ENCODE results near the gene BTBD9. TPM values are rescaled to one million over a fixed set of nuclear protein-coding genes. Genes with fewer than 3 reads are reported as not detected.

Gene BTBD9
- total RNA-seq, 1 donor from 2014 or later: 24.1 TPM

DNA sequence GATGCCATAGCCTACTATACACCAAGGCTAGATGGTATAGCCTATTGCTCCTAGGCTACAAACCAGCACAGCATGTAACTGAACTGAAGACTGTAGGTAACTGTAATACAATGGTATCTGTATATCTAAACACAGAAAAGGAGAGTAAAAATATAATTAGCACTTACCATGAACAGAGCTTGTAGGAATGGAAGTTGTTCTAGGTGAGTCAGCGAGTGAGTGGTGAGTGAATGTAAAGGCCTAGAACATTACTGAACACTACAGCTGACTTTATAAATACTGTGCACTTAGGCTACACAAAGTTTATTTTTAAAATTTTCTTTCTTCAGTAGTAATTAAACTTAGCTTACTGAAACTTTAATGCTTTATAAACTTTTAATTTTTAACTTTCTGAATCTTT lies 129.5 kb downstream of the BTBD9 start:
- no peak overlapping the region for H3K4me3 ChIP-seq
- TF ChIP-seq, protein P1, sequence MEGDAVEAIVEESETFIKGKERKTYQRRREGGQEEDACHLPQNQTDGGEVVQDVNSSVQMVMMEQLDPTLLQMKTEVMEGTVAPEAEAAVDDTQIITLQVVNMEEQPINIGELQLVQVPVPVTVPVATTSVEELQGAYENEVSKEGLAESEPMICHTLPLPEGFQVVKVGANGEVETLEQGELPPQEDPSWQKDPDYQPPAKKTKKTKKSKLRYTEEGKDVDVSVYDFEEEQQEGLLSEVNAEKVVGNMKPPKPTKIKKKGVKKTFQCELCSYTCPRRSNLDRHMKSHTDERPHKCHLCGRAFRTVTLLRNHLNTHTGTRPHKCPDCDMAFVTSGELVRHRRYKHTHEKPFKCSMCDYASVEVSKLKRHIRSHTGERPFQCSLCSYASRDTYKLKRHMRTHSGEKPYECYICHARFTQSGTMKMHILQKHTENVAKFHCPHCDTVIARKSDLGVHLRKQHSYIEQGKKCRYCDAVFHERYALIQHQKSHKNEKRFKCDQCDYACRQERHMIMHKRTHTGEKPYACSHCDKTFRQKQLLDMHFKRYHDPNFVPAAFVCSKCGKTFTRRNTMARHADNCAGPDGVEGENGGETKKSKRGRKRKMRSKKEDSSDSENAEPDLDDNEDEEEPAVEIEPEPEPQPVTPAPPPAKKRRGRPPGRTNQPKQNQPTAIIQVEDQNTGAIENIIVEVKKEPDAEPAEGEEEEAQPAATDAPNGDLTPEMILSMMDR (IDR thresholded peaks at IDR 0.05): no peak
- no peak for TF ChIP-seq POLR2AphosphoS5 (IDR thresholded peaks at IDR 0.05; ENCODE audit: insufficient read depth in 1 of 2, low read depth in 1 of 2)
- no peak for TF ChIP-seq POLR2A (IDR thresholded peaks at IDR 0.05)
- no peak for DNase-seq (ENCODE audit: extremely low spot score in 2 of 2)
- H3K36me3 ChIP-seq: no peaks in the 10 kb centered on the region
- no peaks in the 10 kb centered on the region for H3K27me3 ChIP-seq
- H3K4me1 ChIP-seq: no peaks in the 10 kb centered on the region
- no peak overlapping the region for H3K27ac ChIP-seq
- H3K9me3 ChIP-seq: no peaks in the 10 kb centered on the region
- intact Hi-C loops (cut with DNase I): no loop called here

DNA sequence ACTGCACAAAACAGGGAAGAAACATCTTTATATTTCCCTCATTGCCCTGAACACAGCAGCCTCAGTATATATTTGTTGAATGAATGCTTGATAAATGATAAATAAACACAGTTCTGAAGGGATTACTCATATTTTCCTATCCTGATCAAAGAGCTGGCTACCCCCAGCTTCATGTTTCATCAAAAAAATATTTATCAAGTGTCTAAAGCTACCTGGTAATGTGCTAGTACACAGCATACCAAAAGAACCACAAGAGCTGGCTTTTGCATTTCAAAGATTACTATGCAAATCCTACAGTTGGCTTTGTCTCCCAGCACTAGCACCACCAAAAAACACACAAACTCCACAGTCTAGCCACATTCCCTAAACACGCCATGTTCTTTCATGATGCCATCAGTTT lies 130.0 kb downstream of the BTBD9 start:
- Histone ChIP-seq H3K27me3 (no peaks in the 10 kb centered on the region), H3K9me3 (no peaks in the 10 kb centered on the region), H3K36me3 (no peaks in the 10 kb centered on the region), H3K4me3 (no peak overlapping the region), H3K27ac (no peak overlapping the region), H3K4me1 (no peaks in the 10 kb centered on the region)
- TF ChIP-seq, protein P1 (IDR thresholded peaks at IDR 0.05): no peak
- TF ChIP-seq POLR2A (IDR thresholded peaks at IDR 0.05) (no peak), POLR2AphosphoS5 (IDR thresholded peaks at IDR 0.05; ENCODE audit: insufficient read depth in 1 of 2, low read depth in 1 of 2) (no peak)
- no peak for DNase-seq (ENCODE audit: extremely low spot score in 2 of 2)
- intact Hi-C loops (cut with DNase I): no loop called here

DNA sequence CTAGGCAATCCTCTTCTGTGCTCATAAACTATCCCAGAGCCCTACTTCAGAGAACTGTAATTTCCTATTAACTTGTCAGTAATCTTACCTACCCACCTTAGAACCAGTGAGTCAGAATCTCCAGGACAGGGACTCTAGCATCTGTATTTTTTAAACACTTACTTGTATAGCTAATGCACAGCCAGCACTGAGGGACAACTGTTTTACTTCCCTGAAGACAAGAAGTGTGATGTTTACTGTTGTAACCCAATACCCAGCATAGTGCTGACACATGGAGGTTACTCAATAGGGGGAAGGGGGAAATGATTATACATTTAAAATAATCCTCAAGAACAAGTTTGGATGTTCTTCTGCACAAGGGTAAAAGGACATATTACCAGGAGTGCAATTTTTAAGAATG lies 130.8 kb downstream of the BTBD9 start:
- no peaks in the 10 kb centered on the region for H3K9me3 ChIP-seq
- H3K27ac ChIP-seq: no peak overlapping the region
- intact Hi-C loops (cut with DNase I): no loop called here
- no peak overlapping the region for H3K4me3 ChIP-seq
- DNase-seq (ENCODE audit: extremely low spot score in 2 of 2): no peak
- H3K36me3 ChIP-seq: no peaks in the 10 kb centered on the region
- TF ChIP-seq, protein P1 (IDR thresholded peaks at IDR 0.05): no peak
- no peak for TF ChIP-seq POLR2A (IDR thresholded peaks at IDR 0.05)
- TF ChIP-seq POLR2AphosphoS5 (IDR thresholded peaks at IDR 0.05; ENCODE audit: insufficient read depth in 1 of 2, low read depth in 1 of 2): no peak
- no peaks in the 10 kb centered on the region for H3K27me3 ChIP-seq
- no peaks in the 10 kb centered on the region for H3K4me1 ChIP-seq

DNA sequence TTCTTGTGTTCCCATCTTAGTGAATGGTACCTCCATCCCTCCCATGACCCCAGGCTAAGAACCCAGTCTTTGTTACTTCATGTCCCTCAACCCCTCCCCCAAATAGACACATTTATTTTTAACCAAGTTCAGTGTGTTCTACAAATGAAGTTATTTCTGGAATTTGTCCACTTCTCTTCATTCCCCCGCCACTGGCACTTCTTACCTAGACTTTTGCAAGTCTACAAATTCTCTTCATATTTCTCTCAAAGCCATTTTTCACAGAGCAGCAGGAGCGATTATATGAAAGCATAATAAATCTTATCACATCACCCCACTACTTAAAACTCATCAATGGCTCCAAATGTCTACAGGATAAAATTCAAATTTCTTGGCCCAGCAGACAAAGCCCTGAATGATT lies 131.4 kb downstream of the BTBD9 start:
- TF ChIP-seq POLR2A (IDR thresholded peaks at IDR 0.05): no peak
- no peak for TF ChIP-seq POLR2AphosphoS5 (IDR thresholded peaks at IDR 0.05; ENCODE audit: insufficient read depth in 1 of 2, low read depth in 1 of 2)
- TF ChIP-seq, protein P1 (IDR thresholded peaks at IDR 0.05): no peak

DNA sequence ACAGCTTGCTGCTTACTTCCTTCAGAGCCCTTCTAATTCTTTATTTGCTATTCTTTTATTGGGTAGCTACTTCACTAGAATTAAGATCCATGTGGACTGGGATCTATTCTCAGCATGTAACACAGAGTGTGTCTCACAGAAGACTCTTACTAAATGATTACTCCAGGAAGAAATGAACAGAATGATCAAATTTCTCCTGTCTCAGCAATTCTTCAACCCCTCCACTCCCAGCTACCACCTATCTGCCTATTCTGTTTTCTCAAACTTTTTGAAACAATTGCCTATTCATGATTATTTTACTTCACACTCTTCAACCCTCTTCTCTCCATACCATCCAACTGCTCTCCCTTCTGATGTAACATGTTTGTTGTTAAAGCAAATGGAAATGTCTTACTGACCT lies 132.6 kb downstream of the BTBD9 start:
- DNase-seq (ENCODE audit: extremely low spot score in 2 of 2): no peak
- Histone ChIP-seq H3K4me1 (no peaks in the 10 kb centered on the region), H3K27me3 (no peaks in the 10 kb centered on the region), H3K9me3 (no peaks in the 10 kb centered on the region), H3K27ac (no peak overlapping the region), H3K36me3 (no peaks in the 10 kb centered on the region), H3K4me3 (no peak overlapping the region)
- intact Hi-C loops (cut with DNase I): no loop called here
- TF ChIP-seq, protein P1 (IDR thresholded peaks at IDR 0.05): no peak
- TF ChIP-seq POLR2AphosphoS5 (IDR thresholded peaks at IDR 0.05; ENCODE audit: insufficient read depth in 1 of 2, low read depth in 1 of 2) (no peak), POLR2A (IDR thresholded peaks at IDR 0.05) (no peak)

More for the DNA sequence above, 131.4 kb downstream of the BTBD9 start:
- no peak overlapping the region for H3K4me3 ChIP-seq
- no peak for DNase-seq (ENCODE audit: extremely low spot score in 2 of 2)
- intact Hi-C loops (cut with DNase I): no loop called here
- no peaks in the 10 kb centered on the region for H3K4me1 ChIP-seq
- H3K36me3 ChIP-seq: no peaks in the 10 kb centered on the region
- no peaks in the 10 kb centered on the region for H3K9me3 ChIP-seq
- no peaks in the 10 kb centered on the region for H3K27me3 ChIP-seq
- H3K27ac ChIP-seq: no peak overlapping the region

Data from vagina (tissue), 2 donors.